Right atrium auricular region (tissue), 2 donors: ENCODE data around the gene MICAL1. TPM values are rescaled to one million over a fixed set of nuclear protein-coding genes. Genes with fewer than 3 reads are reported as not detected.

Experiments
- DNase-seq: peaks from one replicate; pipeline ENCODE4 v3.0.0-alpha.2; 2019; ENCODE audit warnings: low spot score
- H3K27ac ChIP-seq, 2 donors: fragments of 200-600 bp; sonication (generic); 1 replicate in 1 of 2; 2 replicates in 1 of 2; pipeline ENCODE4 v1.5.1; 2016 to 2019
- H3K27me3 ChIP-seq, 2 donors: fragments of 200-600 bp; sonication (generic); one replicate each; pipeline versions ENCODE4 v1.5.1 to v1.6.0; 2017 to 2019
- H3K36me3 ChIP-seq: fragments of 200-600 bp; sonication (generic); one replicate; pipeline ENCODE4 v1.5.1; 2016
- H3K4me1 ChIP-seq, 2 donors: fragments of 200-600 bp; sonication (generic); one replicate each; pipeline versions ENCODE4 v1.5.1 to v1.6.0; 2017 to 2019
- H3K4me3 ChIP-seq, 2 donors: fragments of 200-600 bp; sonication (generic); 1 replicate in 1 of 2; 2 replicates in 1 of 2; pipeline ENCODE4 v1.5.1; 2017 to 2019; ENCODE audit warnings: mild to moderate bottlenecking in 1 of 2, moderate library complexity in 1 of 2
- H3K9me3 ChIP-seq, 2 donors: fragments of 200-600 bp; sonication (generic); one replicate each; pipeline ENCODE4 v1.5.1; 2019
- total RNA-seq, 2 donors: library from RNA; depleted of rRNA; stranded (reverse); fragments of >200 nt; gene quantifications; one replicate each; pipeline ENCODE4 v1.1.0, GENCODE V29; 2016
- TF ChIP-seq, protein P1 (sequence below), 2 donors: fragments of 200-600 bp; sonication (generic); IDR thresholded peaks; one replicate each; pipeline ENCODE4 v1.5.1; 2019; ENCODE audit warnings: antibody characterized with exemption in 2 of 2

The MICAL1 gene
- total RNA-seq, 2 donors from 2014 or later = 4.5 to 11.6 TPM

DNA sequence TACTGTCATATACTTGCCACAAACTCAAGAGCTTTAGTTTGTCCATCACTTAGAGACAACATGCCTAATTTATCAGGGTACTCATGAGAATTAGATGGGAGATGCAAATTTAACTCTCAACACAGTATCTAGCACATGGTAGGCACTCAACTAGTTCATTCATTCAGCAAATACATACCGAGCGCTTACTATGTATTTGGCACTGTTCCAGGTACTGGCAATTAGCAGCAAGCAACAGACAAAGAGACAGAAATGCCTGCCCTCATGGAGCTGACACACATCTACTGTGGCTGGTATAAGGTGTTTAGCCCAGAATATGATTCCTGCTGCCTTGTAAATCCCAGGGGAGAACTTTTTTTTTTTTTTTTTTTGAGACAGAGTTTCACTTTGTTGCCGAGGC lies 4.8 kb downstream of the MICAL1 start:
- no peaks in the 10 kb centered on the region for H3K9me3 ChIP-seq
- peaks cover 0 to 15% of the 10 kb centered on the region in 2 donors for H3K4me1 ChIP-seq
- H3K27me3 ChIP-seq = no peaks in the 10 kb centered on the region
- no peak for DNase-seq
- H3K4me3 ChIP-seq = no peak overlapping the region
- TF ChIP-seq, protein P1, sequence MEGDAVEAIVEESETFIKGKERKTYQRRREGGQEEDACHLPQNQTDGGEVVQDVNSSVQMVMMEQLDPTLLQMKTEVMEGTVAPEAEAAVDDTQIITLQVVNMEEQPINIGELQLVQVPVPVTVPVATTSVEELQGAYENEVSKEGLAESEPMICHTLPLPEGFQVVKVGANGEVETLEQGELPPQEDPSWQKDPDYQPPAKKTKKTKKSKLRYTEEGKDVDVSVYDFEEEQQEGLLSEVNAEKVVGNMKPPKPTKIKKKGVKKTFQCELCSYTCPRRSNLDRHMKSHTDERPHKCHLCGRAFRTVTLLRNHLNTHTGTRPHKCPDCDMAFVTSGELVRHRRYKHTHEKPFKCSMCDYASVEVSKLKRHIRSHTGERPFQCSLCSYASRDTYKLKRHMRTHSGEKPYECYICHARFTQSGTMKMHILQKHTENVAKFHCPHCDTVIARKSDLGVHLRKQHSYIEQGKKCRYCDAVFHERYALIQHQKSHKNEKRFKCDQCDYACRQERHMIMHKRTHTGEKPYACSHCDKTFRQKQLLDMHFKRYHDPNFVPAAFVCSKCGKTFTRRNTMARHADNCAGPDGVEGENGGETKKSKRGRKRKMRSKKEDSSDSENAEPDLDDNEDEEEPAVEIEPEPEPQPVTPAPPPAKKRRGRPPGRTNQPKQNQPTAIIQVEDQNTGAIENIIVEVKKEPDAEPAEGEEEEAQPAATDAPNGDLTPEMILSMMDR (IDR thresholded peaks at IDR 0.05) = no peak
- no peak overlapping the region for H3K27ac ChIP-seq
- no peaks in the 10 kb centered on the region for H3K36me3 ChIP-seq

DNA sequence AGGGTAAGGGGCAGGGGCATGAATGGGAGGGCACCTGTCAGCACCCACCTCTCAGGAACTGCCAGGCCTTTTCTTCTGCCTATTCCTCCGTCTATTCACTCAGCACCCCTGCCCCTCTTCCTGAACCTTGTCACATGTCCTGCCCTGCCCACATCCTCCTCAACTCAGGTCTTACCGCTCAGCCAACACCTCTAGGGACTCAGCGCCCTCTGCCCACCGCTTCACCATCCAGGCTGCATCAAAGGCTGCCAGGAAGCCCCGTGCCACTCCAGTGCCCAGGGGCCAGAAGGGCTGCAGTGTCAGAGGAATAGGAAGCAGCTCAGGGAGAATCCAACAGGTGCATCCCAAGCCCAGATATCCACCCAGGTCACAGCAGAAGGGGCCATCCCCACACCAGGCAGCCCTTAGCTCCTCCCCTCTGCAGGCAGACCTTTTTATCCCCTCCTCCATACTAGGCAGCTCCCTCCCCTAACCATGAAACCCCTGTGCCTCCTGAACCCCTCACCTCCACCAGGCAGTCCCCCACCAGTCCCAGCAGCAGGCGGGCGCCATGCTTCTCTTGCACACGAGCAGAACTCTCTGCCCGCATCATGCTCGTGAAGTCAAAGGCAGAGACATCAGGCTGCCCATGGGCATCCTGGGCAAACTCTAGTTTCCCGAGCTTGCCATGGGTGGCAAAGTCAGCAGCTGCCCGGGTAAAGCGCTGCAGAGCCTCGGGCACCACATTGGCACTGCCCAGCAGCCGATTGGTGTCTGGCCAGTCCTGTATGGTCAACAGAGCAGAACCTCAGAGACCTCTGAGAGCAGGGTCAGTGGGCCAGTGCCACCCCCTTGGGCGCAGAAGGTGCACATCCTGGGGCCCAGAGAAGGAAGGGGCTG lies 5.5 kb downstream of the MICAL1 start:
- Histone ChIP-seq H3K9me3 (no peaks in the 10 kb centered on the region), H3K27me3 (no peaks in the 10 kb centered on the region), H3K36me3 (no peaks in the 10 kb centered on the region), H3K4me3 (no peak overlapping the region), H3K27ac (no peak overlapping the region), H3K4me1 (peaks cover 0 to 15% of the 10 kb centered on the region in 2 donors)
- TF ChIP-seq, protein P1 (IDR thresholded peaks at IDR 0.05) = no peak
- DNase-seq = peak; percentile 53

DNA sequence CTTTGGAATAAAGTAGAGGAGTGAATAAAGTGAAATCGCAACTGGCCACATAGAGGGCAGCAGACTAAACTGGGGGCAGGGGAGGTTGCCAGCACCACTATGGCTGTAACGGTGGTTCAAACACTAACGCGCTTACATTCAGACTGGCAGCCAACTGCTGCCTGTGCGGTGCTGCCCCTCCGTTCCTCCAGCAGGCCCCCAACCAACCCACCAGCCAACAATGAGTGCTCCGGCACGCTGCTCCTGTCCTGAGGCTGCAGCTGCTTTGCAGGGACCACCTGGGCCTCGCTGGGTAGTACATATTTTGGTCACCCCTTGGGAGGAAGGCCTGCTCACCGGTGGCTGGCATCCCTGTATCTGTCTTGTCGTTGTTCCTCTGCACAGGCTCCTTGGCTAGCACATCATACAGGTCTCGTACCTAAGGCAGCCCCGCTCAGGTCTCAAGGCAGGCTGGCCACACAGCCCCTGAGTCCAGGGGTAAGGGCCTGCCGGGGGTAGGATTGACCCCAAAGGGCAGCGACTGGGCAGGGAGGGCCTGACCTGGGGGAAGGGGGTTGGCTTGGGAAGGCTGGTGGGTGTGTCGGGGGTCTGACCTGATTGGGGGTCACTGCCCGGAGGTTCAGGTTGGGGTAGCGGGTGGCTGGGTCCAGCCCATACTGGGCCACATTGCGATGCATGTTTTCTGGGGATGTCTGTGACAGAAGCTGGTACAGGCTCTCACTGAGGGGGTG lies 6.3 kb downstream of the MICAL1 start:
- TF ChIP-seq, protein P1 (IDR thresholded peaks at IDR 0.05) = no peak
- H3K9me3 ChIP-seq = no peaks in the 10 kb centered on the region
- DNase-seq = peak; percentile 28
- H3K27me3 ChIP-seq = no peaks in the 10 kb centered on the region
- no peaks in the 10 kb centered on the region for H3K36me3 ChIP-seq
- H3K4me3 ChIP-seq = no peak overlapping the region
- peaks cover 0 to 7% of the 10 kb centered on the region in 2 donors for H3K4me1 ChIP-seq
- H3K27ac ChIP-seq = no peak overlapping the region

DNA sequence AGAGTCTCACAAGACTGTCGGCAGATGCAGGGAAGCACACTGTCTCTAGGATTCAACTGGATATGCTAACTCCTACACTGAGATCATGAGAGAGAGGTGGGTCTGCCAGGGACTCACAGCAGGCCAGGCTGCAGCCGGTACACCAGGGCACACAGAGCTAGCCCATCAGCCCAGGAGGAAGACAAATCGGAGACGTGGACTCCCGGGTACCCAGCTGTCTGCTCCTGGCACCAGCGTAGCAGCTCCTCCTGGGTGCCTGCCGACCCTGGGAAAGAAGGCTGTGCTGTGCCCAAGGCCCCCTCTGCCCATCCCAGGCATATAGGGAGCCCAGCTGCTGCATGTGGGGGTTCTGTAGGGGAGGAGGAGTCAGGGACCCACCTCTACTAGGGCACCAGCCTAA lies 7.0 kb downstream of the MICAL1 start:
- no peaks in the 10 kb centered on the region for H3K27me3 ChIP-seq
- DNase-seq = peak; percentile 55
- H3K4me1 ChIP-seq = peaks cover 0 to under 1% of the 10 kb centered on the region in 2 donors
- H3K4me3 ChIP-seq = no peak overlapping the region
- no peaks in the 10 kb centered on the region for H3K36me3 ChIP-seq
- no peaks in the 10 kb centered on the region for H3K9me3 ChIP-seq
- TF ChIP-seq, protein P1 (IDR thresholded peaks at IDR 0.05) = no peak
- H3K27ac ChIP-seq = no peak overlapping the region

DNA sequence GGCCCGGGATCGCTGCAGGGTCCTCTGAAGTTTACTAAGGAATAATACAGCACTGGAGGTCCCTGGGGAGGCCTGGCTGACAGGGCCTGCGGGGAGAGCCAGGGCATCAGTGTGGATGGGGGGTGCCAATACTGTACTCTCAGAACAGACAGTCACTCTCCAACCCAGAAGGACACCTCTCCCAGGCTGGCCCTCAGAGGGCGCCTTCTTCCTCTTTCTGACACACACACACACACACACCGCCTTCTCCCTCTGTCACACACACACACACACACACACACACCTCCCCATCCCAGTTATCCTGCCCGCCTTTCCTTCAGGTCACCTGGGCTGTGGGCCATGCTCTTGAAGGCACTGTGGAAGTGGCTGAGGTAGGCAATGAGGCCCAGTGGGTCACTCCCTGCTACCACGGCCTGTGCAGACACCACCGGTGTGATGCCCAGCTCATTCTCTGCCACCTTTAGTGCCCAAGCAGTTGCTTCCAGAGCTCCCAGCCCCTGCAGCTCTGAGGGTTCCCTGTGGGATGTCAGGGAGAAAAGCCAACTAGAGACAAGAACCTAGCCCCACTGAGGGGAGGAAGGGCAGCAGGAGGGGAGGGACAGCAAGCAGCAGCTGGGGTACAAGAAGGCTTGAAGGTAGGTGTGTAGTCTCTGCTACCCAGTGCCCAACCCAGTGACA lies 7.6 kb downstream of the MICAL1 start:
- H3K9me3 ChIP-seq = no peaks in the 10 kb centered on the region
- DNase-seq = no peak
- TF ChIP-seq, protein P1 (IDR thresholded peaks at IDR 0.05) = no peak
- peaks cover 5% of the 10 kb centered on the region for H3K36me3 ChIP-seq
- no peak overlapping the region for H3K27ac ChIP-seq
- no peaks in the 10 kb centered on the region for H3K4me1 ChIP-seq
- no peak overlapping the region for H3K4me3 ChIP-seq
- no peaks in the 10 kb centered on the region for H3K27me3 ChIP-seq
